Aortic smooth muscle cell (primary cell): Measurements from ENCODE around the gene SDHAF2. TPM values are rescaled to one million over a fixed set of nuclear protein-coding genes. Genes with fewer than 3 reads are reported as not detected.

Experiments used
- total RNA-seq: library from RNA; depleted of rRNA; stranded (reverse); fragments of >200 nt; gene quantifications from 2 replicates; pipeline ENCODE4 v1.2.3, GENCODE V29; 2014

The SDHAF2 gene
- 40.7 and 42.9 TPM in 2 replicates for total RNA-seq

GRCh38 chr11:61429691-61430582, at the start of gene SDHAF2, which contains the start of gene CPSF7:
Gene SDHAF2, plus strand, starts transcription at chr11:61430124. Its CDS starts 23 bp downstream, at chr11:61430147.
Gene CPSF7, minus strand, starts transcription at chr11:61429975. Its CDS starts 740 bp downstream, at chr11:61429235.

Other genes with a start within 250 kb of the SDHAF2 start
- gene PGA3, start 226.6 kb upstream of the SDHAF2 start, total RNA-seq: 0.25 and 0.79 TPM in 2 replicates
- gene PGA4, start 207.8 kb upstream of the SDHAF2 start, total RNA-seq: 0.06 TPM in 1 of 2 replicates, not detected in the other
- gene PGA5, start 188.9 kb upstream of the SDHAF2 start, total RNA-seq: 0.13 TPM in 1 of 2 replicates, not detected in the other
- gene VWCE, start 134.8 kb upstream of the SDHAF2 start, total RNA-seq: 0.92 and 2.0 TPM in 2 replicates
- gene DDB1, start 97.0 kb upstream of the SDHAF2 start, total RNA-seq: 315 and 361 TPM in 2 replicates
- 14.5 and 20.1 TPM in 2 replicates for gene TKFC, start 96.9 kb upstream of the SDHAF2 start, total RNA-seq
- 35.1 and 45.0 TPM in 2 replicates for gene CYB561A3, start 68.2 kb upstream of the SDHAF2 start, total RNA-seq
- gene TMEM138, start 67.8 kb upstream of the SDHAF2 start, total RNA-seq: 16.1 and 17.7 TPM in 2 replicates
- gene TMEM216, start 37.5 kb upstream of the SDHAF2 start, total RNA-seq: 6.5 and 7.7 TPM in 2 replicates
- gene CPSF7, start 149 bp upstream of the SDHAF2 start, total RNA-seq: 12.6 and 15.0 TPM in 2 replicates
- under 0.01 TPM in 1 of 2 replicates, not detected in the other for gene LRRC10B, start 78.6 kb downstream of the SDHAF2 start, total RNA-seq
- 8.9 and 21.5 TPM in 2 replicates for gene SYT7, start 151.0 kb downstream of the SDHAF2 start, total RNA-seq